Skeletal muscle tissue (tissue), 4 donors: ENCODE results near the gene TBR1. TPM values are rescaled to one million over a fixed set of nuclear protein-coding genes. Genes with fewer than 3 reads are reported as not detected.

ENCODE experiments used
- H3K27ac ChIP-seq: one replicate; pipeline ENCODE4 v1.7.0; 2013; ENCODE audit warnings: mild to moderate bottlenecking, low read depth, low read length, inconsistent platforms
- H3K27me3 ChIP-seq, 3 donors: one replicate each; pipeline ENCODE4 v1.7.0; 2013; ENCODE audit warnings: low read length in 3 of 3; ENCODE audit not compliant: control insufficient read depth in 3 of 3, insufficient read depth in 3 of 3
- H3K36me3 ChIP-seq, 3 donors: one replicate each; pipeline ENCODE4 v1.7.0; 2013; ENCODE audit warnings: low read length in 3 of 3; ENCODE audit not compliant: control insufficient read depth in 3 of 3, insufficient read depth in 3 of 3
- H3K4me1 ChIP-seq, 3 donors: one replicate each; pipeline ENCODE4 v1.7.0; 2013; ENCODE audit warnings: low read length in 3 of 3, mild to moderate bottlenecking in 3 of 3; ENCODE audit not compliant: control insufficient read depth in 3 of 3, insufficient read depth in 3 of 3
- H3K4me3 ChIP-seq, 3 donors: one replicate each; pipeline ENCODE4 v1.7.0; 2013; ENCODE audit warnings: low read length in 3 of 3
- H3K9ac ChIP-seq, 3 donors: one replicate each; pipeline ENCODE4 v1.7.0; 2013; ENCODE audit warnings: low read length in 3 of 3, mild to moderate bottlenecking in 3 of 3, moderate library complexity in 2 of 3, low read depth in 1 of 3
- H3K9me3 ChIP-seq, 3 donors: one replicate each; pipeline ENCODE4 v1.7.0; 2013; ENCODE audit warnings: low read length in 3 of 3; ENCODE audit not compliant: control insufficient read depth in 3 of 3
- total RNA-seq: library from RNA; depleted of rRNA; stranded (reverse); fragments of >200 nt; gene quantifications from one replicate; pipeline ENCODE4 v1.2.3, GENCODE V29; 2014
- donor health status: Osteomylitis.

The TBR1 gene
- total RNA-seq, 1 donor from 2014 or later: not detected

- peaks cover 0 to 2% (median 0%) of the 10 kb centered on the region in 3 donors for H3K4me1 ChIP-seq
- no peak overlapping the region for H3K4me3 ChIP-seq
Observed at GRCh38 chr2:161384864-161385263, 31.2 kb upstream of the TBR1 start.

GRCh38 chr2:161386228-161386824, 29.8 kb upstream of the TBR1 start:
- Histone ChIP-seq H3K9ac (no peak overlapping the region), H3K27ac (no peak overlapping the region), H3K36me3 (no peaks in the 10 kb centered on the region), H3K4me1 (no peaks in the 10 kb centered on the region), H3K9me3 (no peaks in the 10 kb centered on the region), H3K27me3 (no peaks in the 10 kb centered on the region), H3K4me3 (no peak overlapping the region)

More at GRCh38 chr2:161384864-161385263, 31.2 kb upstream of the TBR1 start:
- Histone ChIP-seq H3K27me3 (no peaks in the 10 kb centered on the region), H3K9me3 (no peaks in the 10 kb centered on the region), H3K9ac (no peak overlapping the region), H3K27ac (no peak overlapping the region), H3K36me3 (no peaks in the 10 kb centered on the region)

- peaks cover 0 to 3% (median 0%) of the 10 kb centered on the region in 3 donors for H3K36me3 ChIP-seq
- H3K27me3 ChIP-seq: no peaks in the 10 kb centered on the region
- H3K4me3 ChIP-seq: no peak overlapping the region
- no peak overlapping the region for H3K27ac ChIP-seq
- H3K4me1 ChIP-seq: no peaks in the 10 kb centered on the region
- no peak overlapping the region for H3K9ac ChIP-seq
- no peaks in the 10 kb centered on the region for H3K9me3 ChIP-seq
Observed at GRCh38 chr2:161388146-161388779, 27.8 kb upstream of the TBR1 start.

GRCh38 chr2:161391737-161392506, 24.2 kb upstream of the TBR1 start:
- peaks cover 5 to 18% (median 13%) of the 10 kb centered on the region in 3 donors for H3K36me3 ChIP-seq
- no peaks in the 10 kb centered on the region for H3K9me3 ChIP-seq
- H3K27me3 ChIP-seq: no peaks in the 10 kb centered on the region
- no peak overlapping the region for H3K9ac ChIP-seq
- no peak overlapping the region for H3K27ac ChIP-seq
- no peak overlapping the region for H3K4me3 ChIP-seq
- H3K4me1 ChIP-seq: no peaks in the 10 kb centered on the region

GRCh38 chr2:161400076-161400475, 16.0 kb upstream of the TBR1 start:
- no peaks in the 10 kb centered on the region for H3K9me3 ChIP-seq
- H3K4me3 ChIP-seq: no peak overlapping the region
- peaks cover 5 to 25% (median 19%) of the 10 kb centered on the region in 3 donors for H3K36me3 ChIP-seq
- H3K27me3 ChIP-seq: no peaks in the 10 kb centered on the region
- H3K9ac ChIP-seq: no peak overlapping the region
- no peak overlapping the region for H3K27ac ChIP-seq
- H3K4me1 ChIP-seq: no peaks in the 10 kb centered on the region

- Histone ChIP-seq H3K27ac (no peak overlapping the region), H3K4me1 (no peaks in the 10 kb centered on the region), H3K36me3 (peaks cover 0 to 8% (median 3%) of the 10 kb centered on the region in 3 donors), H3K9ac (no peak overlapping the region), H3K4me3 (no peak overlapping the region), H3K27me3 (no peaks in the 10 kb centered on the region), H3K9me3 (no peaks in the 10 kb centered on the region)
Observed at GRCh38 chr2:161402297-161402696, 13.8 kb upstream of the TBR1 start.

- Histone ChIP-seq H3K4me1 (no peaks in the 10 kb centered on the region), H3K36me3 (peaks cover 0 to 3% (median 1%) of the 10 kb centered on the region in 3 donors), H3K27me3 (no peaks in the 10 kb centered on the region), H3K9ac (no peak overlapping the region), H3K4me3 (no peak overlapping the region), H3K9me3 (no peaks in the 10 kb centered on the region), H3K27ac (no peak overlapping the region)
Observed at GRCh38 chr2:161406316-161406715, 9.8 kb upstream of the TBR1 start.

- no peak overlapping the region for H3K27ac ChIP-seq
- no peaks in the 10 kb centered on the region for H3K9me3 ChIP-seq
- H3K36me3 ChIP-seq: peaks cover 0 to 3% (median 0%) of the 10 kb centered on the region in 3 donors
- no peak overlapping the region for H3K4me3 ChIP-seq
- no peaks in the 10 kb centered on the region for H3K4me1 ChIP-seq
- no peak overlapping the region for H3K9ac ChIP-seq
- no peaks in the 10 kb centered on the region for H3K27me3 ChIP-seq
Observed at GRCh38 chr2:161407597-161407996, 8.5 kb upstream of the TBR1 start.

GRCh38 chr2:161409308-161409907, 6.7 kb upstream of the TBR1 start:
- H3K36me3 ChIP-seq: no peaks in the 10 kb centered on the region
- H3K27ac ChIP-seq: no peak overlapping the region
- no peak overlapping the region for H3K9ac ChIP-seq
- no peaks in the 10 kb centered on the region for H3K9me3 ChIP-seq
- H3K4me3 ChIP-seq: no peak overlapping the region
- peaks cover 3 to 7% (median 6%) of the 10 kb centered on the region in 3 donors for H3K27me3 ChIP-seq
- peaks cover 5 to 6% (median 6%) of the 10 kb centered on the region in 3 donors for H3K4me1 ChIP-seq
